Body of pancreas (tissue), 4 donors: ENCODE measurements around the gene FDPS.

Experiments
- POLR2A ChIP-seq, 3 donors: fragments of 450-650 bp; IDR thresholded peaks; one replicate each; pipeline ENCODE4 v1.6.1; 2016; ENCODE audit warnings: antibody characterized with exemption in 3 of 3, mild to moderate bottlenecking in 2 of 3
- TF ChIP-seq, protein P1 (sequence below), 7 experiments: fragments of 450-650 bp in 4 of 7; fragments of 200-600 bp in 3 of 7; sonication (generic) in 3 of 7; IDR thresholded peaks; one replicate each; pipeline ENCODE4 v1.5.1; 2016 to 2019; ENCODE audit warnings: antibody characterized with exemption in 7 of 7

DNA sequence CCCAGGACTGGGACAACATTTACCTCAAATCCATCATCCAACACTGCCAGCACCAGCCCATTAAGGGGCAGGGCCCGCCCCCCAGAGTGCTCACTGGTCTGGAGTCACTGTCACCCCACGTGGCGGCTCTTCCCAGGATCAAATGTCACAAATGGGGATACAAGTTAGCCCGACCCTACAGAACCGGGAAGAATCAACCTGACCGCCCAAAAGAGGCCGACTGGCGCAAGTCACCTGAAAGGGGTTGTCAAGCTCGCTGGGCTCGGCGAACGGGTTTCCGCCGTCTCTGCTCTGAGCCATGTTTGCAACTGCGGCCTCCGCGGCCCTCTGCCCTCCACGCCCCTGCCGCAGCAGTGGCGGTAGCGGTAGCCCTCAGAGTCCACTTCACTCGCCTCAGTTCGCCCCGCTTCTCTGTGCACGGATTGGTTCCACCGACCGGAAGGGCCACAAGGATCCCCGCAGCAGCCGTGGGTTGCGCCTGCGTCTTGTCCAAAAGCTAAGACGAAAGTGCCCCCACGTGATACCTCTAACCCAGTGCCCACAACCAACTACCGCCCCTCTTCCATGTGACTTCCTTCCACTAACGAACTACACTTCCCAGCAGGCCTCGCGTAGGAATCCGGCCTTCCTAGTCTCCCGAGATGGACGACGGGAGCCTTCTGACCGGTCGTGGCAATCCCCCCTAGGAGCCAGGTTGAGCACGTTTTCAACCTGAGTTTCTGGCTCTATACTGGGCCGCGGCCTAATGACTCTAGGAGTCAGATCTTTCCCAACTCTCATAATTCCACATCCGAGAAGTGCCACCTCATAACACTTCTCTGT is 46.6 kb upstream of the FDPS start, which contains the start of gene SCAMP3:
- TF ChIP-seq, protein P1, sequence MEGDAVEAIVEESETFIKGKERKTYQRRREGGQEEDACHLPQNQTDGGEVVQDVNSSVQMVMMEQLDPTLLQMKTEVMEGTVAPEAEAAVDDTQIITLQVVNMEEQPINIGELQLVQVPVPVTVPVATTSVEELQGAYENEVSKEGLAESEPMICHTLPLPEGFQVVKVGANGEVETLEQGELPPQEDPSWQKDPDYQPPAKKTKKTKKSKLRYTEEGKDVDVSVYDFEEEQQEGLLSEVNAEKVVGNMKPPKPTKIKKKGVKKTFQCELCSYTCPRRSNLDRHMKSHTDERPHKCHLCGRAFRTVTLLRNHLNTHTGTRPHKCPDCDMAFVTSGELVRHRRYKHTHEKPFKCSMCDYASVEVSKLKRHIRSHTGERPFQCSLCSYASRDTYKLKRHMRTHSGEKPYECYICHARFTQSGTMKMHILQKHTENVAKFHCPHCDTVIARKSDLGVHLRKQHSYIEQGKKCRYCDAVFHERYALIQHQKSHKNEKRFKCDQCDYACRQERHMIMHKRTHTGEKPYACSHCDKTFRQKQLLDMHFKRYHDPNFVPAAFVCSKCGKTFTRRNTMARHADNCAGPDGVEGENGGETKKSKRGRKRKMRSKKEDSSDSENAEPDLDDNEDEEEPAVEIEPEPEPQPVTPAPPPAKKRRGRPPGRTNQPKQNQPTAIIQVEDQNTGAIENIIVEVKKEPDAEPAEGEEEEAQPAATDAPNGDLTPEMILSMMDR (IDR thresholded peaks at IDR 0.05), result peak in 1 of 7 experiments; percentile 14
- peak; percentile 45 to 83 (median 80) for TF ChIP-seq POLR2A (IDR thresholded peaks at IDR 0.05)
